Amygdala (tissue), 56 donors: ENCODE measurements around the gene CNTNAP2.
"Not testable (repeated sequence)": the region's sequence is repeated elsewhere in the genome, so short reads cannot be mapped to it uniquely, and the experiment has no call there.

Experiments used
- DNase-seq, 56 donors: peaks; one replicate each; lab custom pipeline; 2025; lab: John Stamatoyannopoulos, UW

Gene CNTNAP2

DNA sequence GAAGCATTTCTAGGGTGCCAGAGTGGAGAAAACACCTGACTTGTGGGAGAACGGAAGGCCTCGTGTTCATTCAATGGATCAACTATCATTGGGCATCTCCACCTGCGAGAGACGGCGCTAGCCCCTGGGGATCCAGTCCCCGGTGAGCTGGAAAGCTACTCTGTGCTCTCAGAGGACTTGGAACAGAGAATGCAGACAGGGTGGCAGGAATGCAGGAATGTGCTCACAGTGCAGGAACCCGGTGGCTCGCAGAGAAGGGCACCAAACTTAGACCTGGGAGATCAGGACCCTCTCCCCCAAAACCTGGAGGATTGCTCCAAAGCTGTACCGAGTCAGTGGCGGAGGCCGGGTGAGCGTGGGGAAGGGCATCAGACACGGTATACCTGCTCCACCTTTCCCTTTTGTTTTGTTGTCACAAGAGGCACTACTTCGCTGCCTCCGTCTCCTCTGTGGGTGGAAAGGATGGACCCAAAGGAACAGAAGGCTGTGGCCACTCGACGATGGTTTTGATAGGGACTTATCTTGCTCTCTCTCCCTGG is 1905.0 kb downstream of the CNTNAP2 start:
- no peak for DNase-seq

DNA sequence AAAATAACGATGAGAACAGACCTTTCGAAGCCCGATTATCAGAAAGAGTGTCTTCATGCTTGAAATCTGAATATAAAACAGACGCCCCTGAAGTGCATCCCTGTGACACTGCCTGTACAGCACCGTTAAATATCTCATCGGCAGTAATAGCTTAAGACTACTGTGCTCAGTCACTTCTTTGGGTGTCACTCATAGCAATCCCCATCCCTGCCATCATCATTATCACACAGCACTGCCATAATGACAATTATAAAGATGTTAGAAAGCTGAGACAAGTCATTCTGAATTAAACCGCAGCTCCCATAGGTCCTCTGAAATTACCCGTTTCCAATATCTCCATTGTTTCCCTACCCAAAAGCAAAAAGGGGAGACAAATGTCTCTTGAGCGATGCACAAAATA is 1906.2 kb downstream of the CNTNAP2 start:
- DNase-seq = no peak

DNA sequence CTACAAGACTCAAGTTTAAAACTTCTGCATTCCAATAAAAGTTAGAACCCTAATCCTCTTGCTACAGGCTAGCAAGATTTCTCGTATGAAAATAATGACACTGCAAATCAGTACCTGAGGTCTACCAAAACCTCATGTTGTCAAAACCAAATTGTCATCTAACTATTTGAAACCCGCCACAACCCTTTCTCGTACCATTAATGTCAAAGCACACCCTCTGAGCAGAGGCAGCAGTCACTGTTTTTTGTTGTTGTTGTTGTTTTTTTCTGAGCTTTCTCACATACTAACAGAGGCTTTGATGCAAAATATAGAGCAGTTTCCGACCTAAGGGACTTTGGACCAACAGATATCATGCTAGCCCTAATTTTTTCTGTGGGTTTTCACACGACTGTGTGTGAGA is 1910.1 kb downstream of the CNTNAP2 start:
- DNase-seq = no peak

DNA sequence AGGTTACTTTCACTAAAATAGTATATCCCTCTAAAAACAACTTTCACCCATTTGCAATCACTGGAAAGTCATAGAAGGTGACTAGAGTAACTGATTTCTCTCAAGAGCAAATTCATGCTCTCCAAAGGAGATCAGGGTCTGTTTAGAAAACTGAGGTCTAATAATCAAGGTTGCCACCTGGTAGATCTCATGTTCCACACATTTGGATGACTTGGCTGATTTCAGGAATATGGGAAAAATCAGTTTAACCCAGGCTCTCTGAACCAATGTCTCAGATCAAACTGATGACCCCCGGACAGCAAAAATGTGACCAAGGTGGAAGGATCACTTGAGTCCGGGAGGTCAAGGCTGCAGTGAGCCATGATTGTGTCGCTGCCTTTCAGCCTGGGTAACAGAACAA is 1911.6 kb downstream of the CNTNAP2 start:
- no peak for DNase-seq

DNA sequence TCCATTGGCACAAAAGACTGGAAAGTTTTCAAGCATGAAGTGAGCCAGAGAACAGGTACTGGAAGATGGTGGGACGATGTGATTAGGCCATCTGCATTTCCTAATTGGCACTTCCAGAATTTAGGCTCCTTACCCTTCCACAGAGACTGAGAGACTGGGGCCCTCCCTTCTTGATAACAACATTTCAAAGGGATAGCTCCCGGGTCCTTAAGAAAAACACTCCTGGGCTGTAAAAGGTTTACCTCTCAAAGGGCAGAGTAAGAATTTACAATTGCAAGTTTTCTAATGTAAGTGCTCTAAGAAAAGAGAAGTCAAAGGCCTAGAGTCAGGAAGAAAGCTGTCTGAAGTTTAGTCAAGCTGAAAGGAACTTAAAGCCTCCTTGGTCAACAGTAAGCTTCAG is 1914.4 kb downstream of the CNTNAP2 start:
- no peak for DNase-seq

DNA sequence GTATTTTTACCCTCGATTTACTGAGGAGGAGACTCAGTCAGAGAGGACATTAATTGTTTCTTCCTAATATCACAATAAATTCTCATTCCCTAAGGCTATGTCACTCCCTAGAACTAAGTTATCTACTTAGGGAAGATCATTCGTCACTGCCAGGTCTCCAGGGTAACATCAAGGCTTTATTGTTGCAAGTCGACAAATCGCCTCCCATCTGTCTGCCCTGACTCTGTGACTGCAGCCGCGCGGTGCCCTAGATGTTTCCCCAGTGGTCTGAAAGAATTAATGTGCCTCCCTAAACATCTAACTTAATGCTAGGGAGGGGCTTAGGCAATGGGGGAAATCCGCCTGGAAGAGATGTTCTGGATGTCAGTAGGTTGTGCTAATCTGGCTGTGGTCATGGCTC is 1915.2 kb downstream of the CNTNAP2 start:
- DNase-seq = no peak

DNA sequence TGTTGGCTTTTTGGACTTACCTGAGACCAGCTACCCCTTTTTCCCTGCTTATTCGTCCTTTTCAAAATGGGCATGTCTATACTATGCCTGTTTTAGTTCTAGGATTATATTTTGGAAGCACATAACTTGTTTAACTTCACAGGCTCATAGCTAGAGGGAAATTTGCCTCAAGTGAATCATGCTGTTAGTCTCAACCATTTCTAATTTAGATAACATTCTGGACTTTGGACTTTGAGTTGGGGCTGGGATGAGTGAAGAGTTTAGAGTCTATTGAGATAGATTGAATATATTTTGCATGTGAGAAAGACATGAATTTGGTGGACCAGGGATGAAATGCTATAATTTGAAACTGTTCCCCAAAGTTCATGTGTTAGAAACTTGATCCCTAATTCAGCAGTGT is 1919.3 kb downstream of the CNTNAP2 start:
- no peak for DNase-seq

DNA sequence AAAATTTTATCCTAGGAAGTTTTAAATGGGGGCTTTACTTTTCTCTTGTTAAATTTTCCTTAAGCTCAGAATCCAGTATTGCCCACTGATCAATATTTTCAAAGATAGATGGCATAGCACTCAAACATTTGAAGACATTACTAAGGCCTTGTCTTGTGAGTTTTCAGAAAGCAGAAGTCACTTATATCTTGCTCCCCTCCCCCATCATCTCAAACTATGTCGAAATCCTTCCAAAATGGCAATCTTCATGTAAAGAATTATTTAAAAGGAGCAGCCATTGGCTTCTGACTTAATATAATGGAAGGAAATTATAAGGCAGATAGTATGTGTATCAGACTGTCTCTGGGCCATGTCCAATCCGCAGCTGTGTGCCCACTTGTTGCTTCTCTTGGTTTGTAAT is 1920.4 kb downstream of the CNTNAP2 start:
- no peak for DNase-seq

DNA sequence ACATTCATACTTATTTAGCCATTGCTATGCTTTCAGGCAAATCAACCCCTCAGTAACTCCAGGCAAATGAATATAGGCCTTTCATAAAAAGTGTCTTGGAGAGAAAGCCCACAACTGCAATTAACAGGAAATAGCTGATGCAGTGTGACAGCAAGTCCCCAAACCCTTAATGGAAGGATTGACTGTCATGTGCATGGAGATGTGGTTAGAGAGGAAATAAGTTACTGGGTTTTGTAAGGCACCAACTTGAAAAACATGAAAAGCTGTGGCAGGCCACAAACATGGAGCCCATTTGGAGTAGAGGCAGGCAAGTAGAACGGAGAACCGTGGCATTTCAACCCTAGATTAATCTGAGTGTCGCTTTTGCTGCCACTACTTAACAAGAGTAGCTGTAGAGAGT is 1924.6 kb downstream of the CNTNAP2 start:
- no peak for DNase-seq

DNA sequence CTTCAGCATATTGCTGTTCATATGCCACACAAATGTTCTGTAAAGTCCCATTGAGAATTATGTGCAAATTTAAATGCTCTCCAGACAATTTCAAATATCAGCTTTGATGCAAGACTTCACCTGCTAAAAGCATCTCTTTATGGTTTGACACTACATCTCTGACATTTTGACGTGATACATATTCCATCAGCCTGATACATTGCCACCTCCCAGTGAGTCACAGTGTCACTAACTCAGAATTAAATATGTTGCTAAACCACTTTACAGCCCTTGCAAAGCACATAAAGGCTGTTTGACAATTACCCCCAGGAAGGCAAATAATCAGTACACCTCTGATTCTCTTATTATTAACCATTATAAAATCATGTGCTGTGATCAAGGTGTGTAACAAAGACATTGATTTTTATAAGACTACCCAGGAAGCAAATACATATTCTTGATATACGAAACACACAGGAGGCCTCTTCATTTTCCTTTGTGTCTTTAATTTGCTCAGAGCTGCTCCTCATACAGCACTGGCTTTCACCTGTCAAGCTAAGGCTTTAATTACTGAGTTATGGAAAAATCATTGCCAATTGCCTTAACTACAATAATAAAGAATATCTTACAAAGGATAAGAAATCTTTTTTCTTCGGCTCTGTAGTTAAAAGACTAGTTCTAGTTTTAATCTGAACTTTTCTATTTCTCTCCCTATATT is 1926.5 kb downstream of the CNTNAP2 start:
- no peak for DNase-seq

DNA sequence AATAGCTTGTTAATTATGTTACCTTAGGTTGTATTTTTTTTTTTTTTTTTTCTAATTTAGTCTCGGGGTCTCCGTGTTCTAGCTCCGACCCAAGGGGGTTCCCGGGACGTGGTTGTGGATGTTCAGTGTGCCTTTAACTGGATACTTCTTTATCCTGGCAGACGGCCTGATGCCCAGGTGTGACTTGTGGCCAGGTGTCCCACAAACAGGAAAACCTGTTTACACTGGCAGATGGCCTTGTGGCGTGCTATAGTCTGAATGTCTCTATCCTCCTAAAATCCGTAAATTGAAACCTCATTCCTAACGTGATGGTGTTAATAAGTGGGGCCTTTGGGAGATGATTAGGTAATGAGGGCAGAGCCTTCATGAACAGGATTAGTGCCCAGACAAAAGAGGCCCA is 1927.6 kb downstream of the CNTNAP2 start:
- DNase-seq = no peak

DNA sequence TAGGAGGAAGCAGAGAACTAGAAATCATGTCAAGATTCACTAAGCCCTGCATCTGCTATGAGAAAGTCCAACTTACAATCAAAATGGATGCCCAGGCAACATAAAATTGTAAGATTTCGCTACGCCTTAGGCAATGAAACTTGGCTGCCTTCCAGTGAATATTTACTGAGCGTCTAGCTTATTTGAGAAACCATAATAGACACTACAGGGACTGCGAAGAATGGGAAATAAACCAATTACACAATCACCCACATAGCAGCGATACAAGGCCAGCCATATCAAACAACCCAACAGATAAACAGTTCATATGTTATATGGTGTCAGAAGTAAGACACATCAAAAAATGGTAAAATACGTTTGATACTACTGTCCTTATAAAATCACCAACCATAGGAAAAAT is 1928.9 kb downstream of the CNTNAP2 start:
- no peak for DNase-seq

DNA sequence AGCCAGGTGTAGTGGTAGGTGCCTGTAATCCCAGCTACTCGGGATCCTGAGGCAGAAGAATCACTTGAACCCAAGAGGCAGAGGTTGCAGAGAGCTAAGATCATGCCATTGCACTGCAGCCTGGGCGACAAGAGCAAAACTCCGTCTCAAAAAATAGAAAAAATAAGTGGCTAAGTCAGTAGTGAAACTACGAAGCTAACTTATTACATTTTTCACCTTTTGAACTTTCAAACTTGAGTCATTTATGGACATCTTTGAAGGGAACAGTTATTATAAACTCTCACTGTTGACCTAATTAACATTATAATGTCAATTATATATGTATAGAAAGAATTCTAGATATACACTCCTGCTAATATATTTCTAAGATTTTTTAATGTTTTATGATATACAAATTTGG is 1932.5 kb downstream of the CNTNAP2 start:
- DNase-seq = no peak

DNA sequence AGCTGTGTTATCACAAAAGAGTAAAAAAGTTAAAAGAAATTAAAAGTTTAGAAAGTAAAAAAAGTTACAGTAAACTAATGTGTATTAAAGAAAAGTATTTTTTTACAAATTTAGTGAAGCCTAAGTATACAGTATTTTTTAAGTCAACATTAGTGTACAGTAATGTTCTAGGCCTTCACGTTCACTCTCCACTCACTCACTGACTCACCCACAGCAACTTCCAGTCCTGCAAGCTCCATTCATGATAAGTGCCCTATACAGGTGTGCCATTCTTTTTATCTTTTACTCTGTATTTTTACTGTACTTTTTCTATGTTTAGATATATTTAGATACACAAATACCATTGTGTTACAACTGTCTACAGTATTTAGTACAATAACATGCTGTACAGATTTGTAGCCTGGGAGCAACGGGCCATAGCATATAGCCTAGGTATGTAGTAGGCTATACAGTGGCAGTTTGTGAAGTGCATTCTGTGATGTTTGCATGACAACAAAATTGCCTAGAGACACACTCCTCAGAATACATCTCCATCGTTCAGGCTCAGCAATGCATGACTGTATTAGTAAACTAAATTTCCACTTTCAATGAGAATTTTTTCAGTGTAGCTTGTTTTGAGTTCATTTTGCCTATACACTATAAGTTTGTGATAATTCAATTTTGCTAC is 1934.0 kb downstream of the CNTNAP2 start:
- DNase-seq = no peak

DNA sequence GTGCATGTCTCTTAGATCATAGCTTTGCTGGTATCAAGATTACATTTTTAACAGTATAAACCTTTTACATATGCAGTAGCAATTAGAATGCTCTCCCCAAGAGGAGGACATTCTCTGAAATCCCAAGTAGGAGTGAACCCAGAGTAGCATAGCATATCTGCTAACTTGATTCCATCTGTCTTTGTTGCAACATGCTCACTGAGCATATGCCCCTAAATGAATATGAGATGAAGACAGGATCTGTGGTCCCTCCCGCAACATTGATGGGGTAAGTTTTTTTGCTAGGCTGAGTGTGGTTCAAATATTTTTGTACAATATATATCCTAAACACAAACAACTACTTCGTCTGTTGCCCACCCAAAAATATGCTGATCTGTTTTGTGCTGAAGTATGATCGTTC is 1939.8 kb downstream of the CNTNAP2 start:
- no peak for DNase-seq

DNA sequence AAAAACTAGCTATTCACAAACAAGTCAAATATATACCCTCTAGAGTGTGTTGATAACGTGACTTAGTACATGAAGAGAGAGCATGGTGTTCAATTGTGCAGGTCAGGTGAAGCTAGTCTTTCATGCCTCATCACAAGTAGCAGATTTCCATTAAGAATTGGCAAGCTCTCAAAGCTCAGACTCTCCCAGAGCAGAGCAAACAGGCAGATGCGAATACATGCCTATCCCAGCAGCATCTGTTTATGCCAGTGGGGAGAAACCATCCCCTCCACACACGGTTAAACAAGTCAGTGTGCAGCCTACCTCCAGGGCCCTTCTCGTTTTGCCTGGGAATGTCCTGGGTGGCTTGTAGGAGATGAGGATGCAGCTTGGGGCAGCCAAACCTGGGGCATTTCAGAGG is 1941.5 kb downstream of the CNTNAP2 start:
- no peak for DNase-seq

DNA sequence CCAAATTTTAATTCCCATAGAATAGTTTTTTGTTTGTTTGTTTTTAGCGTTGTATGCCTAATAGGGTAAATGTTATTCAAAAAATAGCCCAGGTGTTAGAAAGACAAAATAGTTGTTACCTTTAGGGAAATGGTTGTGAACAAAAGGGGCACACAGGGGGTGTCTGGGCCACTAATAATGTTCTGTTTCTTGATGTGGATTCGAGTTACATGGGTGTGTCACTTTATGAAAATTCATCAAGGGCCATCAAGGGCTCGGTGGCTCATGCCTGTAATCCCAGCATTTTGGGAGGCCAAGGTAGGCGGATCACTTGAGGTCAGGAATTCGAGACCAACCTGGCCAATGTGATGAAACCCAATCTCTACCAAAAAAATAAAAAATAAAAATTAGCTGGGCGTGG is 1942.2 kb downstream of the CNTNAP2 start:
- no peak for DNase-seq

DNA sequence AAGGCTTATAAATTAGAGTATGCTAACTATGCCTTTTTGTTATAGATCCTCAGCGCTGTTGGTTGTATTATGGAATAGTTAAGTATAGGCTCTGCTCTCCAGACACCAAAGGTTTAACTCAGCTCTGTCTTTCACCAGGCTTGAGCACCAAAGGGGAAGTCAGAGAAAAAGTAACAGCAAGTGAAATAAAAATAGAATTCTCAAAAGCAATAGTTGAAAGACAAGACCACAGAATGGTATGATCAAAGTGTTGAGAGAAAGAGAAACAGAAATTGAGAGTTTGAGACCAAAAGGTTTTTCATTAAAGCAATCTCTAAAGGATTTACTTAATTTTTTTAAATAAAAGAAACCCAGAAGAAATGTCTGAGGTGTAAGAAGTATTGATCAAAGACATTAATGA is 1944.1 kb downstream of the CNTNAP2 start:
- DNase-seq = no peak

DNA sequence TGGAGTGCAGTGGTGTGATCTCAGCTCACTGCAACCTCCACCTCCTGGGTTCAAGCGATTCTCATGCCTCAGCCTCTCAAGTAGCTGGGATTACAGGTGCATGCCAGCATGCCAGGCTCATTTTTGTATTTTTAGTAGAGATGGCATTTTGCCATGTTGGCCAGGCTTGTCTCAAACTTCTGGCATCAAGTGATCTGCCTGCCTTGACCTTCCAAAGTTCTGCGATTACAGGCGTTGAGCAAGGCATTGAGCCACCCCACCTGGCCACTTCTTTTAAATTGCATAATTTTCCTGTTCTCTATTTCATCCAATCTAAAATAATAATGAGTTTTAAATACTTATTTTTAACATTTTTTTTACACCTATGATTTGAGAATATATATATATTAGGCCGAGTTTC is 1961.5 kb downstream of the CNTNAP2 start:
- not testable (repeated sequence) for DNase-seq

DNA sequence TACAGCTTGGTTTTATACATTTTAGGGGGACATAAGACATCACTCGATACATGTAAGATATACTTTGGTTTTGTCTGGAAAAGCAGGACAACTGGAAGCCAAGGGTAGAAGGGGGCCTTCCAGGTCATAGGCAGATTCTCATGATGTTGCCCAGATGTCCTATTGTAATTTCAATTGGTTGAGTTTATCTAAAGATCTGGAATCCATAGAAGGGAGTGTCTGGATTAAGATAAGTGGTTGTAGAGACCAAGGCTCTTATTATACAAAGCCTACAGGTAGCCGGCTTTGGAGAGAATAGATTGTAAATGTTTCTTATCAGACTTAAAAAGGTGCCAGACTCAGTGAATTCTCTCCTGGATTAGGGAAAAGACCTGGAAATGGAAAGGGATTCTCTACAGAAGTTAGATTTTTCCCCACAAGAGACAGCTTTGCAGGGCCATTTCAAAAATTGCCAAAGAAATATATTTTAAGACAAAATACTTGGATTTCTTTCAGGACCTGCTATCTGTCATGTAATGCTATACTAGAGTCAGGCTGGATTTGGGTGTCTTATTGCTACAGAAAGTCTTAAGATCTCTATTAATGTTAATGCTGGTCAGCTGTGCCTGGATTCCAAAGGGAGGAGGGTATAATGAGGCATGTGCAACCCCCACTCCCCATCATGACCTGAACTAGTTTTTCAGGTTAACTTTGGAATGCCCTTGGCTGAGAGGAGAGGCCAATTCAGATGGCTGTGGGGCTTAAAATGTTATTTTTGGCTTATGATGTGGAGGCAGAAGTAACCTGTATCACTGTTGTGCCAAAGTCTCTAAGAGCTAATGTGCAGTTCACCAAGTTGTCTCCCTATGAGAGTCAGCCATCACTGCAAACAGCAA is 1962.8 kb downstream of the CNTNAP2 start:
- no peak for DNase-seq

DNA sequence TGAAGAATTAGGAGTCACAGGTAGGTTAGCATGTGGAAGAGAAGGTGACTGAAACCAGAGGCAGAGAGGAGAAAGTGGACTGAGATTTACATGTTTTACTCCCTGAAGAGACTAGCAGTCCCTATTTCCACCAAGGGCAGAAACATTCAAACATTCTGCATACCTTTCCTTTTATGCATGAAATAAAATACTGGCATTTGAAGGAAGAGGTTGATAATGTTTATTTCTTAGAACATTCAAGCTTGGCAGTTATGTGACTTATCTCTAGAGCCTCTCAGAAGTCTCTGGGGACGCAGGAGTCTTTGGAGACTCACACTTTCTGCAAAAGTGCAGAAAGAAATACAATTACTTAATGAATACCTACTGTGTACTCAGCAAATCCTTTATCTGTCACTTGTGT is 1966.8 kb downstream of the CNTNAP2 start:
- no peak for DNase-seq
